ENCODE data around the gene SSR4. TPM values are rescaled to one million over a fixed set of nuclear protein-coding genes. Genes with fewer than 3 reads are reported as not detected.

The SSR4 gene
- total and polyA plus RNA-seq, 2 of the 8 experiments (the other 6 are each of a cell fraction or from before 2014, with no cell fraction given): 168 to 642 TPM

GRCh38 chrX:153827903-153828302, 33.4 kb downstream of the SSR4 start:
- H3K23ac ChIP-seq (ENCODE audit: insufficient read length): no peak overlapping the region
- no peak for FAIRE-seq
- H3K4ac ChIP-seq (replicated peaks; ENCODE audit: insufficient read length, low read depth, low read length): no peak overlapping the region
- peak overlapping the region in 2 of 4 experiments; percentile 32 to 41; a peak in 3 of 7 replicates for H3K9ac ChIP-seq (replicated peaks in 1 of 4; ENCODE audit: extremely low read depth in 1 of 4, low read depth in 3 of 4, low read length in 3 of 4)
- peak overlapping the region; percentile 90; the same call in 1 of the 2 replicates for H3K18ac ChIP-seq (ENCODE audit: extremely low read depth, low read length)
- CTCF ChIA-PET (ENCODE audit: partially characterized antibody): interaction anchor here (0.9 to 1.8 kb wide), 4 partner anchors 9 to 98 kb away, joined by 4 to 6 read pairs (median 4); partner anchors contain the start of gene ARHGAP4
- H2BK12ac ChIP-seq (ENCODE audit: low read depth, low read length): no peak overlapping the region
- H4K20me1 ChIP-seq (replicated peaks in 1 of 2; ENCODE audit: control insufficient read depth in 1 of 2, insufficient read depth in 2 of 2, low read length in 2 of 2): peaks cover 0 to 2% of the 10 kb centered on the region in 2 experiments
- DNase-seq (ENCODE audit: low read depth in 1 of 2, low spot score in 2 of 2): no peak
- no peaks in the 10 kb centered on the region for H3K23me2 ChIP-seq (ENCODE audit: low read depth, low read length)
- peaks cover 6 to 22% (median 14%) of the 10 kb centered on the region in 4 experiments; a peak in 6 of 7 replicates for H3K4me1 ChIP-seq (replicated peaks in 1 of 4; ENCODE audit: control insufficient read depth in 3 of 4, insufficient read depth in 4 of 4, low read length in 3 of 4)
- H3K4me2 ChIP-seq (ENCODE audit: insufficient read depth in 1 of 2, low read depth in 2 of 2, low read length in 2 of 2): peak overlapping the region; percentile 61 to 72
- no peak overlapping the region for H4K8ac ChIP-seq (ENCODE audit: extremely low read depth, insufficient read depth, low read length)
- peak overlapping the region; percentile 87; the same call in 1 of the 2 replicates for H2BK5ac ChIP-seq (ENCODE audit: low read depth, low read length)
- no peaks in the 10 kb centered on the region; the same call in 1 of the 2 replicates for H3K79me1 ChIP-seq (ENCODE audit: low read depth, low read length)
- H3K9me3 ChIP-seq (ENCODE audit: insufficient read depth in 2 of 2, low read depth in 1 of 2, low read length in 1 of 2): no peaks in the 10 kb centered on the region
- WGBS, 2 experiments (ENCODE audit: extremely low coverage in 1 of 2, insufficient coverage in 1 of 2, insufficient read length in 1 of 2, insufficient replicate concordance in 2 of 2, low coverage in 1 of 2, low lambda C conversion rate in 2 of 2, missing lambda C conversion rate in 1 of 2): 45% methylated on average over 7 of the region's 9 CpGs; no CpG with 5 or more reads in 1 of the 2 experiments
- H2BK20ac ChIP-seq (ENCODE audit: low read length): no peak overlapping the region
- peaks cover 23 to 59% of the 10 kb centered on the region in 2 experiments; a peak in 3 of 4 replicates for H3K79me2 ChIP-seq (ENCODE audit: control insufficient read depth in 1 of 2, insufficient read depth in 2 of 2, low read length in 2 of 2)
- no peaks in the 10 kb centered on the region; a peak in 1 of 8 replicates for H3K36me3 ChIP-seq (ENCODE audit: control insufficient read depth in 2 of 4, insufficient read depth in 4 of 4, low read length in 3 of 4)
- H3K4me3 ChIP-seq (ENCODE audit: extremely low read depth in 1 of 4, insufficient read depth in 2 of 4, low read depth in 3 of 4, low read length in 4 of 4): peak overlapping the region; percentile 26 to 78 (median 54); a peak in 6 of 8 replicates
- H4K91ac ChIP-seq (replicated peaks; ENCODE audit: insufficient read length, low read length): peak overlapping the region; percentile 49
- no peak overlapping the region for H3K14ac ChIP-seq (ENCODE audit: insufficient read length)
- POLR2A ChIA-PET (ENCODE audit: partially characterized antibody): interaction anchor here (0.7 to 3.6 kb wide), 6 partner anchors 9 to 117 kb away, joined by 3 to 23 read pairs (median 4); partner anchors contain the start of gene RENBP
- peak overlapping the region; percentile 75; the same call in 1 of the 2 replicates for H2AK5ac ChIP-seq (ENCODE audit: low read depth, low read length)
- H3K56ac ChIP-seq (replicated peaks; ENCODE audit: insufficient read length, low read depth, low read length): no peak overlapping the region
- H4K5ac ChIP-seq (ENCODE audit: insufficient read length, low read depth, low read length): no peak overlapping the region
- H3K27me3 ChIP-seq (replicated peaks in 1 of 4; ENCODE audit: control insufficient read depth in 3 of 4, extremely low read depth in 1 of 4, insufficient read depth in 3 of 4, low read length in 3 of 4): peaks cover 0 to 6% (median 2%) of the 10 kb centered on the region in 4 experiments; a peak in 3 of 7 replicates
- peak overlapping the region; percentile 15 for H2BK120ac ChIP-seq (replicated peaks; ENCODE audit: low read depth, low read length)
- no peak overlapping the region for H2AFZ ChIP-seq (ENCODE audit: low read length)
- H2BK15ac ChIP-seq (ENCODE audit: low read length): no peak overlapping the region
- H3K27ac ChIP-seq (ENCODE audit: low read depth, low read length): no peak overlapping the region; the same call in 1 of the 2 replicates

All from H1 (cell line).